ENCODE data around the gene TTLL1.

DNA sequence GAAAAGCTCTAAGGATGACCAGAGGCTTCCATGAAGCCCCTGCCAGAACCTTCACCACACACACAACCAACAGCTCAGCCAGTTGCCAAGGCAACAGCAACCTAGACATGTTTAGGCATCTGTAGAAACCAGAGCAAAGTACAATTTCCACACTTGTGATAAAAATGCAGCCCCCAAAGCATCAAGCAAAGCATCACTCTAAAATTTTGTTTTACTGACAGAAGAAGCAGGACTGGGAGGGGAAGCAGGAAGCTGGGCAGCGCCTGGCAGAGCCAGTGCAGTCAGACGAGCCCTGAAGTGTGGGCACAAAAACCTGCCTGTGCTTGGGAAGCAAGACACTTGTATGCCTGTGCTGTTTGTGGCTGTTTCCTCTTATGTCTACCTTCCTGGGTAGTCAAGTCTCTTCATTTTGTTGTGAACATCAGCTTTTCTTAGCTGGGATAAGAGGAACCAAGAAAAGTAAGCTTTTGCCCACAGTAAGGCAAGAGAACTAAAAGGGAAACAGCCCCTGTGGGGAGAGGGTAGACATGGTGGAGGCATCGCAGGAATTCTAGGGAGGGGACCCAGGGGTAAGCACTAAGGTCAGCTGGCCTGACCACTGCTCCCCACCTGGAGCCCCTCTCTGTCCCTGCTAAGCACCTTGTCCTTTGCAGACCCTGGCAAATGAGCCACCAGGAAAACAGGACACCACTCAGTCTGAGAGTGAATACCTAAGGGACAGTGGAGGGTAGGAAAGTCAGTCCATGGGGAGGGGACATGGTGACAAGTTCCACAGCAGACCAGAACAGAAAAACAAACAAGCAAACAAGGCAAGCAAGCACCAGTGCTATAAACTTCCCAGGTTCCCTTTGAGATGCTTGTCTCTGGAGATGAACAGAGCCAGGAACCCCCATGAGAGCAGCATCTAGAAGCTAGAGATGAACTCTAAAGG lies 87.7 kb downstream of the TTLL1 start:
- no peak for TF ChIP-seq ZNF114 (CRISPR knock-in tag; IDR thresholded peaks at IDR 0.05)
- TF ChIP-seq, protein P1, sequence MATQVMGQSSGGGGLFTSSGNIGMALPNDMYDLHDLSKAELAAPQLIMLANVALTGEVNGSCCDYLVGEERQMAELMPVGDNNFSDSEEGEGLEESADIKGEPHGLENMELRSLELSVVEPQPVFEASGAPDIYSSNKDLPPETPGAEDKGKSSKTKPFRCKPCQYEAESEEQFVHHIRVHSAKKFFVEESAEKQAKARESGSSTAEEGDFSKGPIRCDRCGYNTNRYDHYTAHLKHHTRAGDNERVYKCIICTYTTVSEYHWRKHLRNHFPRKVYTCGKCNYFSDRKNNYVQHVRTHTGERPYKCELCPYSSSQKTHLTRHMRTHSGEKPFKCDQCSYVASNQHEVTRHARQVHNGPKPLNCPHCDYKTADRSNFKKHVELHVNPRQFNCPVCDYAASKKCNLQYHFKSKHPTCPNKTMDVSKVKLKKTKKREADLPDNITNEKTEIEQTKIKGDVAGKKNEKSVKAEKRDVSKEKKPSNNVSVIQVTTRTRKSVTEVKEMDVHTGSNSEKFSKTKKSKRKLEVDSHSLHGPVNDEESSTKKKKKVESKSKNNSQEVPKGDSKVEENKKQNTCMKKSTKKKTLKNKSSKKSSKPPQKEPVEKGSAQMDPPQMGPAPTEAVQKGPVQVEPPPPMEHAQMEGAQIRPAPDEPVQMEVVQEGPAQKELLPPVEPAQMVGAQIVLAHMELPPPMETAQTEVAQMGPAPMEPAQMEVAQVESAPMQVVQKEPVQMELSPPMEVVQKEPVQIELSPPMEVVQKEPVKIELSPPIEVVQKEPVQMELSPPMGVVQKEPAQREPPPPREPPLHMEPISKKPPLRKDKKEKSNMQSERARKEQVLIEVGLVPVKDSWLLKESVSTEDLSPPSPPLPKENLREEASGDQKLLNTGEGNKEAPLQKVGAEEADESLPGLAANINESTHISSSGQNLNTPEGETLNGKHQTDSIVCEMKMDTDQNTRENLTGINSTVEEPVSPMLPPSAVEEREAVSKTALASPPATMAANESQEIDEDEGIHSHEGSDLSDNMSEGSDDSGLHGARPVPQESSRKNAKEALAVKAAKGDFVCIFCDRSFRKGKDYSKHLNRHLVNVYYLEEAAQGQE (IDR thresholded peaks at IDR 0.05; ENCODE audit: unreplicated experiment): no peak
- TF ChIP-seq, protein P2, sequence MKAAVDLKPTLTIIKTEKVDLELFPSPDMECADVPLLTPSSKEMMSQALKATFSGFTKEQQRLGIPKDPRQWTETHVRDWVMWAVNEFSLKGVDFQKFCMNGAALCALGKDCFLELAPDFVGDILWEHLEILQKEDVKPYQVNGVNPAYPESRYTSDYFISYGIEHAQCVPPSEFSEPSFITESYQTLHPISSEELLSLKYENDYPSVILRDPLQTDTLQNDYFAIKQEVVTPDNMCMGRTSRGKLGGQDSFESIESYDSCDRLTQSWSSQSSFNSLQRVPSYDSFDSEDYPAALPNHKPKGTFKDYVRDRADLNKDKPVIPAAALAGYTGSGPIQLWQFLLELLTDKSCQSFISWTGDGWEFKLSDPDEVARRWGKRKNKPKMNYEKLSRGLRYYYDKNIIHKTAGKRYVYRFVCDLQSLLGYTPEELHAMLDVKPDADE (IDR thresholded peaks at IDR 0.05): no peak
- TF ChIP-seq, protein P3, sequence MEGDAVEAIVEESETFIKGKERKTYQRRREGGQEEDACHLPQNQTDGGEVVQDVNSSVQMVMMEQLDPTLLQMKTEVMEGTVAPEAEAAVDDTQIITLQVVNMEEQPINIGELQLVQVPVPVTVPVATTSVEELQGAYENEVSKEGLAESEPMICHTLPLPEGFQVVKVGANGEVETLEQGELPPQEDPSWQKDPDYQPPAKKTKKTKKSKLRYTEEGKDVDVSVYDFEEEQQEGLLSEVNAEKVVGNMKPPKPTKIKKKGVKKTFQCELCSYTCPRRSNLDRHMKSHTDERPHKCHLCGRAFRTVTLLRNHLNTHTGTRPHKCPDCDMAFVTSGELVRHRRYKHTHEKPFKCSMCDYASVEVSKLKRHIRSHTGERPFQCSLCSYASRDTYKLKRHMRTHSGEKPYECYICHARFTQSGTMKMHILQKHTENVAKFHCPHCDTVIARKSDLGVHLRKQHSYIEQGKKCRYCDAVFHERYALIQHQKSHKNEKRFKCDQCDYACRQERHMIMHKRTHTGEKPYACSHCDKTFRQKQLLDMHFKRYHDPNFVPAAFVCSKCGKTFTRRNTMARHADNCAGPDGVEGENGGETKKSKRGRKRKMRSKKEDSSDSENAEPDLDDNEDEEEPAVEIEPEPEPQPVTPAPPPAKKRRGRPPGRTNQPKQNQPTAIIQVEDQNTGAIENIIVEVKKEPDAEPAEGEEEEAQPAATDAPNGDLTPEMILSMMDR (conservative IDR thresholded peaks at IDR 0.05; ENCODE audit: low read depth in 2 of 2): no peak
- no peak for TF ChIP-seq CREB1 (CRISPR knock-in tag; IDR thresholded peaks at IDR 0.05; ENCODE audit: low read depth)

Measured in GM23338 (cell line).